ENCODE measurements around the gene TDRD1.

Gene TDRD1

DNA sequence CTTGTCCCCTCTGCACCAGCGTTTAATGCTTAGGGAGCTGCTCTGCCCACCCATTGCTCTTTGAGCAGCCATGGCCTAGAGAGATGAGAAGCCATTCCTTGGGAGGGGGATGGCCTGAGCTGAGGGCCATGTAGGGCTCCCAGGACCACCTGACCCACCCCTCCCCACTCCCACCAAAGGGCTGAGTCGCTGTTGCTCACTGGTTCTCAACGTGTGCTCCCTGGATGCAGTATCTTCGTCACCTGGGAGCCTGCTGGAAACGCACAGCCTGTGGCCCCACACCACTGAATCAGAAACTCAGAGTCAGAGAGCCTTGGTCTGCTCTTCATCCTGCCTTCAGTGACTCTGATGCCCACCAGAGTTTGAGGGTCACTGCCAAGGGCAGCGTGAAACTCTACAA is 96.9 kb downstream of the TDRD1 start:
- no peak overlapping the region for H3K4me3 ChIP-seq (ENCODE audit: low read depth, low read length)
- TF ChIP-seq, protein P1, sequence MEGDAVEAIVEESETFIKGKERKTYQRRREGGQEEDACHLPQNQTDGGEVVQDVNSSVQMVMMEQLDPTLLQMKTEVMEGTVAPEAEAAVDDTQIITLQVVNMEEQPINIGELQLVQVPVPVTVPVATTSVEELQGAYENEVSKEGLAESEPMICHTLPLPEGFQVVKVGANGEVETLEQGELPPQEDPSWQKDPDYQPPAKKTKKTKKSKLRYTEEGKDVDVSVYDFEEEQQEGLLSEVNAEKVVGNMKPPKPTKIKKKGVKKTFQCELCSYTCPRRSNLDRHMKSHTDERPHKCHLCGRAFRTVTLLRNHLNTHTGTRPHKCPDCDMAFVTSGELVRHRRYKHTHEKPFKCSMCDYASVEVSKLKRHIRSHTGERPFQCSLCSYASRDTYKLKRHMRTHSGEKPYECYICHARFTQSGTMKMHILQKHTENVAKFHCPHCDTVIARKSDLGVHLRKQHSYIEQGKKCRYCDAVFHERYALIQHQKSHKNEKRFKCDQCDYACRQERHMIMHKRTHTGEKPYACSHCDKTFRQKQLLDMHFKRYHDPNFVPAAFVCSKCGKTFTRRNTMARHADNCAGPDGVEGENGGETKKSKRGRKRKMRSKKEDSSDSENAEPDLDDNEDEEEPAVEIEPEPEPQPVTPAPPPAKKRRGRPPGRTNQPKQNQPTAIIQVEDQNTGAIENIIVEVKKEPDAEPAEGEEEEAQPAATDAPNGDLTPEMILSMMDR (IDR thresholded peaks at IDR 0.05; ENCODE audit: low read depth, low read length), result no peak
- H3K9me3 ChIP-seq (ENCODE audit: severe bottlenecking), result no peaks in the 10 kb centered on the region
- no peaks in the 10 kb centered on the region for H3K27me3 ChIP-seq (ENCODE audit: insufficient read depth, low read depth, severe bottlenecking)
- no peak overlapping the region for H3K27ac ChIP-seq
- H3K36me3 ChIP-seq, result no peaks in the 10 kb centered on the region
- no peak for DNase-seq

DNA sequence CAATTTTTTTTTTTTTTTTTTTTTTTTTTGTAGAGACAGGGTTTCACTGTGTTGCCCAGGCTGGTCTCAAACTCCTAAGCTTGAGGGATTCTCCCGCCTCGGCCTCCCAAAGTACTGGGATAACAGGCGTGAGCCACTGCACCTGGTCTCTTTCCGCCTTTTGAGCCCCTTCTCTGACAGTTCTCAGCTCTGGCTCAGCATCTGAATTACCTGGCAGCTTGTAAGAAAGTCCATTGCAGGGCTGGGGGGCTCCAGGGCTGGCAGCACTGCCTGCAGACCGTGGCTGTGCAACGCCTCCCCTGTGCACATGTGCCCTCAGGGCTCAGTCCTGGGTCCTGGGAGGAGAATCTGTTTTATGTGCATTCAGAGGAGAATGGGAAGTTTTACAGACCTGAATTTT is 97.5 kb downstream of the TDRD1 start:
- TF ChIP-seq, protein P1 (IDR thresholded peaks at IDR 0.05; ENCODE audit: low read depth, low read length), result no peak
- no peaks in the 10 kb centered on the region for H3K9me3 ChIP-seq (ENCODE audit: severe bottlenecking)
- H3K27me3 ChIP-seq (ENCODE audit: insufficient read depth, low read depth, severe bottlenecking), result no peaks in the 10 kb centered on the region
- H3K27ac ChIP-seq, result no peak overlapping the region
- DNase-seq, result no peak
- H3K36me3 ChIP-seq, result no peaks in the 10 kb centered on the region
- H3K4me3 ChIP-seq (ENCODE audit: low read depth, low read length), result no peak overlapping the region

DNA sequence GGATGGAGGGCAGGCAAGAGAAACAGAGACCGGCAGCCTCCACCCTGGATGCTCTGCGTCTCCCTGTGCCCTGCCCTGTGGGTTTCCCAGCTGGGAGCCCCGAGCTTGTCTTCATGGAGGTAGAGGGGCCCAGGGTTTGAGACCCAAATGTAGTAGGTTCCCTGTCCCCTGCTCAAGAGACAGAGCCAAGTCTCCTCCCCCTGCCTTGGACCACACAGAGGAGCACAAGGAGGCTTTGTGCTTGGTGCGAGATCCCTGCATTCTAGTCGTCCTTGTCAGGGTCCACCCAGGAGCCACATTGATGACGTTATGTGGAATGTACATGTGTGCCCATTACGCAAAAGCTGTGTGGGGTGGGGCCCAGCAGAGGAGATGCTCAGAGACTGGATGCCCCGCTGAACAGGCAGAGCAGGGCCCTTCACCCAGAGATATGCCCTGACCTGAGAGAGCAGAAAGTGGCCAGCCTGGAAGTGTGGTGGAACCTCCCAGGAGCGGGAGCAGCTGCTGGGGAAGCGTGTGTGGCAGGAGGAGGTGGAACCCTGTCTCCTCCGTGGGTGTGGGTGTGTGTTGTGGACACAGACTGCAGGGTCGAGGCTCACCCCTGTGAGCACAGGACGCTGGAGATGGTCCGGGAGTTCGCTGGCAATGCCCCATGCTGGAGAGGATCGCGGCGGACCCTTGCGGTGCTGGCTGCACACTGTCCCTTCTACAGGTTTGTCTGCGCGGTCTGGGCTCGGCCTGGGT is 99.2 kb downstream of the TDRD1 start:
- Histone ChIP-seq H3K27ac (no peak overlapping the region), H3K36me3 (no peaks in the 10 kb centered on the region)
- no peak for DNase-seq

DNA sequence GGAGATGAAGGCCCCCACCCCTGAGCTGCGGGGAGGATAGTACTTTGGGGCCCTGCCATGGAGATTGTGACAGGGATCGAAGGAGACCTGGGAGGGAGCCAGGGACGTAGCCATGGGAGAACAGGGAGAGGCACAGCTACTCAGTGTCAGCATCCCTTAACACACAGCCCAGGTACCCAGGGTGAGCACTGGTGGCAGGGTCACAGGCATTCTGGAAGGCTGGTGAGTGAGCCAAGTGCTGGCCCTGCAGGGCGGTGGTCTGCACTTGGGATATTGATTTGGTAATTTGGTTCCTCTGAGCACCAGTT is 99.7 kb downstream of the TDRD1 start:
- TF ChIP-seq, protein P1 (IDR thresholded peaks at IDR 0.05; ENCODE audit: low read depth, low read length), result no peak
- H3K27ac ChIP-seq, result no peak overlapping the region
- no peak for DNase-seq
- H3K9me3 ChIP-seq (ENCODE audit: severe bottlenecking), result no peaks in the 10 kb centered on the region
- H3K36me3 ChIP-seq, result no peaks in the 10 kb centered on the region
- H3K27me3 ChIP-seq (ENCODE audit: insufficient read depth, low read depth, severe bottlenecking), result no peaks in the 10 kb centered on the region
- H3K4me3 ChIP-seq (ENCODE audit: low read depth, low read length), result no peak overlapping the region

More for the DNA sequence above, 99.2 kb downstream of the TDRD1 start:
- no peaks in the 10 kb centered on the region for H3K27me3 ChIP-seq (ENCODE audit: insufficient read depth, low read depth, severe bottlenecking)
- TF ChIP-seq, protein P1 (IDR thresholded peaks at IDR 0.05; ENCODE audit: low read depth, low read length), result no peak
- H3K4me3 ChIP-seq (ENCODE audit: low read depth, low read length), result no peak overlapping the region
- H3K9me3 ChIP-seq (ENCODE audit: severe bottlenecking), result no peaks in the 10 kb centered on the region

DNA sequence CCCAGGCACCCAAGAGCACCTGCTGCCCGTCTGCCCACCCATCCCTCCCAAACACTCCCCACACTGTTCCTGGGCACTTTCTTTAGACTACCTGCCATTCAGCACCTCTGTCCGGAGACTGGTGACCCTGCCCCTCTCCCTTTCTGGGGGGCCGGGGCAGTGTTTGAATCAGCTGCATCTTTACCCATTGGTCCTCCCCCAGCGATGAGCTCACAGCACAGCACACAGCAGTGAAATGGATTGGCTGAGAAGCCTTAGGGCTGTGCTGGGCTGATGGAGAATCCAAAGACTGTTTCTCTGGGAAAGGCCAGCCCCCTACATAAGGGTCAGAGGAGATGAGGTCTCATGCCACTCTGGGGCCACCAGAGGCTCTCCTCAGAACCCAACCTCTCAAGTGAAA is 100.1 kb downstream of the TDRD1 start:
- Histone ChIP-seq H3K36me3 (no peaks in the 10 kb centered on the region), H3K27me3 (ENCODE audit: insufficient read depth, low read depth, severe bottlenecking) (no peaks in the 10 kb centered on the region), H3K27ac (no peak overlapping the region), H3K9me3 (ENCODE audit: severe bottlenecking) (no peaks in the 10 kb centered on the region), H3K4me3 (ENCODE audit: low read depth, low read length) (no peak overlapping the region)
- DNase-seq, result no peak
- TF ChIP-seq, protein P1 (IDR thresholded peaks at IDR 0.05; ENCODE audit: low read depth, low read length), result no peak

Data from WERI-Rb-1 (cell line).